Transverse colon (tissue), 4 donors: ENCODE data around the gene CD164. TPM values are rescaled to one million over a fixed set of nuclear protein-coding genes. Genes with fewer than 3 reads are reported as not detected.
A peak's percentile ranks its signal among the peaks of the same experiment; 100 is the strongest.

Experiments
- DNase-seq: peaks from one replicate; pipeline ENCODE4 v3.0.0-alpha.2; 2019
- H3K27ac ChIP-seq, 4 donors: fragments of 200-600 bp; sonication (generic); 2 replicates each; pipeline ENCODE4 v1.5.1; 2016 to 2018; ENCODE audit warnings: inconsistent platforms in 4 of 4
- H3K27me3 ChIP-seq: fragments of 200-600 bp; sonication (generic); 2 replicates; pipeline ENCODE4 v1.5.1; 2017; ENCODE audit warnings: inconsistent platforms
- H3K36me3 ChIP-seq, 4 donors: fragments of 200-600 bp; sonication (generic); 2 replicates each; pipeline ENCODE4 v1.5.1; 2017 to 2019; ENCODE audit warnings: inconsistent platforms in 4 of 4
- H3K4me1 ChIP-seq, 4 donors: fragments of 200-600 bp; sonication (generic); 2 replicates each; pipeline ENCODE4 v1.5.1; 2017 to 2020; ENCODE audit warnings: inconsistent platforms in 4 of 4
- H3K4me3 ChIP-seq, 4 donors: fragments of 200-600 bp; sonication (generic); 1 replicate in 1 of 4; 2 replicates in 3 of 4; pipeline versions ENCODE4 v1.5.1 to v1.6.1; 2017 to 2019; ENCODE audit warnings: inconsistent platforms in 4 of 4
- H3K9me3 ChIP-seq, 2 donors: fragments of 200-600 bp; sonication (generic); 2 replicates each; pipeline ENCODE4 v1.5.1; 2017 to 2019; ENCODE audit warnings: inconsistent platforms in 2 of 2
- CTCF ChIP-seq, 5 experiments: fragments of 200-600 bp in 3 of 5; fragments of 450-650 bp in 2 of 5; sonication (generic) in 3 of 5; IDR thresholded peaks; 1 replicate in 2 of 5; 2 replicates in 3 of 5; pipeline ENCODE4 v1.5.1; 2016 to 2017; ENCODE audit warnings: antibody characterized with exemption in 5 of 5, inconsistent platforms in 3 of 5, mild to moderate bottlenecking in 2 of 5, moderate library complexity in 1 of 5
- EP300 ChIP-seq: sonication (generic); formaldehyde crosslinking; IDR thresholded peaks from one replicate; pipeline ENCODE4 v1.6.1; 2017; ENCODE audit warnings: antibody characterized with exemption, low read depth
- POLR2A ChIP-seq: fragments of 450-650 bp; IDR thresholded peaks from one replicate; pipeline ENCODE4 v1.6.1; 2016; ENCODE audit warnings: antibody characterized with exemption, mild to moderate bottlenecking, moderate library complexity
- POLR2AphosphoS5 ChIP-seq, 3 donors: sonication (generic); formaldehyde crosslinking; IDR thresholded peaks; one replicate each; pipeline ENCODE4 v1.6.1; 2016; ENCODE audit warnings: antibody characterized with exemption in 3 of 3
- WGBS, 2 donors: methylation state at CpG; one replicate each; pipeline ENCODE4 v1.1.5; 2018; ENCODE audit warnings: low coverage in 1 of 2; 5-methylcytosine and 5-hydroxymethylcytosine counted together
- in situ Hi-C, 4 donors: fragments of 200-750 bp; cut with MboI; loops; one replicate each; pipeline versions ENCODE4 v1.15.0 to v1.15.1; 2017; ENCODE audit warnings: low sequenced_read_pairs in 3 of 4, low pct_ligation_motif_present in 1 of 4, low pct_unique_long_range_greater_than_20kb in 1 of 4
- intact Hi-C: fragments of 100-400 bp; cut with DNase I; formaldehyde crosslinking; loops from one replicate; pipeline ENCODE4 v1.15.1; 2023; ENCODE audit warnings: low total_unique reads
- total RNA-seq, 4 donors: library from RNA; depleted of rRNA; stranded (reverse); fragments of >200 nt; gene quantifications; one replicate each; pipeline ENCODE4 v1.1.0, GENCODE V29; 2016

CD164 gene
- total RNA-seq, 4 donors from 2014 or later, result 109 to 448 (median 313) TPM

- H3K36me3 ChIP-seq, result no peaks in the 10 kb centered on the region
- intact Hi-C loops, result no loop called here
- in situ Hi-C loops, result loop anchor here in 2 of 4 donors (25.0 kb wide), 2 partner anchors 206 to 856 kb away; no protein-coding TSS in a partner anchor
- no peak overlapping the region for H3K27ac ChIP-seq
- H3K4me1 ChIP-seq, result peaks cover 0 to 8% (median 0%) of the 10 kb centered on the region in 4 donors
- no peak for DNase-seq
- no peaks in the 10 kb centered on the region for H3K27me3 ChIP-seq
- H3K9me3 ChIP-seq, result no peaks in the 10 kb centered on the region
- TF ChIP-seq POLR2AphosphoS5 (IDR thresholded peaks at IDR 0.05), result no peak
- TF ChIP-seq EP300, result no peak
- TF ChIP-seq CTCF (IDR thresholded peaks at IDR 0.05), result no peak
- TF ChIP-seq POLR2A, result no peak
- no peak overlapping the region for H3K4me3 ChIP-seq
- 88 to 93% methylated on average over 5 of the region's 5 CpGs for WGBS, 2 donors
Observed at GRCh38 chr6:109393157-109393885, 11.1 kb upstream of the CD164 start.

GRCh38 chr6:109389650-109390274 is 7.5 kb upstream of the CD164 start:
- in situ Hi-C loops (loop anchor here (10.0 to 25.0 kb wide), 6 partner anchors 65 to 852 kb away; partner anchors contain the start of genes MICAL1 (in 2 of the 4), CEP57L1 (in 1 of the 4) and SESN1 (in 1 of the 4)), intact Hi-C loops (no loop called here)
- Histone ChIP-seq H3K27me3 (no peaks in the 10 kb centered on the region), H3K4me1 (peaks cover under 1 to 13% (median 6%) of the 10 kb centered on the region in 4 donors), H3K27ac (no peak overlapping the region), H3K4me3 (no peak overlapping the region), H3K36me3 (no peaks in the 10 kb centered on the region), H3K9me3 (no peaks in the 10 kb centered on the region)
- 78 to 85% methylated on average over 2 to 6 of the region's 6 CpGs for WGBS, 2 donors
- TF ChIP-seq CTCF (IDR thresholded peaks at IDR 0.05), result no peak
- no peak for TF ChIP-seq POLR2A
- no peak for TF ChIP-seq POLR2AphosphoS5 (IDR thresholded peaks at IDR 0.05)
- no peak for TF ChIP-seq EP300
- DNase-seq, result no peak

- TF ChIP-seq CTCF (IDR thresholded peaks at IDR 0.05) (no peak), EP300 (no peak), POLR2A (no peak), POLR2AphosphoS5 (IDR thresholded peaks at IDR 0.05) (no peak)
- in situ Hi-C loops (loop anchor here (10.0 to 25.0 kb wide), 6 partner anchors 67 to 851 kb away; partner anchors contain the start of genes MICAL1 (in 2 of the 4), CEP57L1 (in 1 of the 4) and SESN1 (in 1 of the 4)), intact Hi-C loops (no loop called here)
- no peak for DNase-seq
- no peaks in the 10 kb centered on the region for H3K27me3 ChIP-seq
- no peak overlapping the region for H3K27ac ChIP-seq
- H3K9me3 ChIP-seq, result no peaks in the 10 kb centered on the region
- WGBS, 2 donors, result 68 to 75% methylated on average over 1 of the region's 1 CpG
- H3K4me3 ChIP-seq, result no peak overlapping the region
- peaks cover 5 to 28% (median 18%) of the 10 kb centered on the region in 4 donors for H3K4me1 ChIP-seq
- no peaks in the 10 kb centered on the region for H3K36me3 ChIP-seq
Observed at GRCh38 chr6:109388265-109388664, 6.0 kb upstream of the CD164 start.

- in situ Hi-C loops, result loop anchor here (5.0 to 25.0 kb wide), 7 partner anchors 71 to 846 kb away; partner anchors contain the start of genes MICAL1 (in 2 of the 4), CEP57L1 (in 1 of the 4) and SESN1 (in 1 of the 4)
- DNase-seq, result no peak
Observed at GRCh38 chr6:109383438-109383940, 1.2 kb upstream of the CD164 start.

More at GRCh38 chr6:109383438-109383940, 1.2 kb upstream of the CD164 start:
- Histone ChIP-seq H3K27ac (peak overlapping the region; percentile 97 to 100 (median 99)), H3K4me1 (peaks cover 6 to 40% (median 30%) of the 10 kb centered on the region in 4 donors), H3K27me3 (no peaks in the 10 kb centered on the region), H3K4me3 (peak overlapping the region in 3 of 4 donors; percentile 59 to 99 (median 70)), H3K9me3 (no peaks in the 10 kb centered on the region), H3K36me3 (no peaks in the 10 kb centered on the region)
- TF ChIP-seq EP300 (no peak), POLR2A (no peak), POLR2AphosphoS5 (IDR thresholded peaks at IDR 0.05) (no peak), CTCF (IDR thresholded peaks at IDR 0.05) (peak in 1 of 5 experiments; percentile 8)
- intact Hi-C loops, result loop anchor here (5.0 kb wide), 1 partner anchor 196 kb away; no protein-coding TSS in a partner anchor
- WGBS, 2 donors, result 6 to 7% methylated on average over 5 of the region's 5 CpGs
